ENCODE measurements around the gene MTFP1.

DNA sequence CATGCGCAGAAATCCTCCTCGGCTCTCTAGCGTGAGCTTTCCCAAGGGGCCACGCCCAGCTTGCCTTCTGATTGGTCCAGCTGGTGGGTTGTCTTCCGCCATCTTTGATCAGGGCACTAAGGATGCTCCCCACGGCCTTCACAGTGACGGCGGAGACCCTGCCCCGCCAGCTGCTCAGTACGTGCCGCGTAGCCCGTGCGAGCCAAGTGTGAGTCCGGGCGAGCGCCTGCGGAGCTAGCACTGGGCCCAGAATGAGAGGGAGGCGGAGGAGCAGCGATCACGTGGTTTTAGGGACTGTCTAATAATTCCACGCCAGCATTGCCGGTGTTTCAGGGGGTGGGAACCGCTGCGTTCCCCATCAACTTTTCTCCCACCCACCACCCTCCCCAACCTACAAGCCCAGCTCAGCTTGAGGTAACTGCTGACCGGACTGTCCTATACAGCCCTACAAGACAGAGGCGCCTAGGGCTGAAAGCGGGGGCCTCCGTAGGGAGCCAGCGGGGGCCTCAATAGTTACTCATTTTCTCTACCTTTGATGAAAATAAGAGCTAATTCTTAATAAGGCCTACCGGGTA lies 1.5 kb upstream of the MTFP1 start:
- TF ChIP-seq, protein P1, sequence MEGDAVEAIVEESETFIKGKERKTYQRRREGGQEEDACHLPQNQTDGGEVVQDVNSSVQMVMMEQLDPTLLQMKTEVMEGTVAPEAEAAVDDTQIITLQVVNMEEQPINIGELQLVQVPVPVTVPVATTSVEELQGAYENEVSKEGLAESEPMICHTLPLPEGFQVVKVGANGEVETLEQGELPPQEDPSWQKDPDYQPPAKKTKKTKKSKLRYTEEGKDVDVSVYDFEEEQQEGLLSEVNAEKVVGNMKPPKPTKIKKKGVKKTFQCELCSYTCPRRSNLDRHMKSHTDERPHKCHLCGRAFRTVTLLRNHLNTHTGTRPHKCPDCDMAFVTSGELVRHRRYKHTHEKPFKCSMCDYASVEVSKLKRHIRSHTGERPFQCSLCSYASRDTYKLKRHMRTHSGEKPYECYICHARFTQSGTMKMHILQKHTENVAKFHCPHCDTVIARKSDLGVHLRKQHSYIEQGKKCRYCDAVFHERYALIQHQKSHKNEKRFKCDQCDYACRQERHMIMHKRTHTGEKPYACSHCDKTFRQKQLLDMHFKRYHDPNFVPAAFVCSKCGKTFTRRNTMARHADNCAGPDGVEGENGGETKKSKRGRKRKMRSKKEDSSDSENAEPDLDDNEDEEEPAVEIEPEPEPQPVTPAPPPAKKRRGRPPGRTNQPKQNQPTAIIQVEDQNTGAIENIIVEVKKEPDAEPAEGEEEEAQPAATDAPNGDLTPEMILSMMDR (IDR thresholded peaks at IDR 0.05; ENCODE audit: low read depth, low read length, missing input control), result no peak
- TF ChIP-seq TAF1 (conservative IDR thresholded peaks at IDR 0.05), result peak; percentile 73
- TF ChIP-seq JUND (IDR thresholded peaks at IDR 0.05), result no peak
- TF ChIP-seq, protein P2, sequence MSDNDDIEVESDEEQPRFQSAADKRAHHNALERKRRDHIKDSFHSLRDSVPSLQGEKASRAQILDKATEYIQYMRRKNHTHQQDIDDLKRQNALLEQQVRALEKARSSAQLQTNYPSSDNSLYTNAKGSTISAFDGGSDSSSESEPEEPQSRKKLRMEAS (IDR thresholded peaks at IDR 0.05), result peak; percentile 91
- no peak for TF ChIP-seq ATF3 (IDR thresholded peaks at IDR 0.05)
- TF ChIP-seq EGR1 (IDR thresholded peaks at IDR 0.05; ENCODE audit: low read depth in 2 of 2), result peak; percentile 43 to 77
- TF ChIP-seq, protein P3, sequence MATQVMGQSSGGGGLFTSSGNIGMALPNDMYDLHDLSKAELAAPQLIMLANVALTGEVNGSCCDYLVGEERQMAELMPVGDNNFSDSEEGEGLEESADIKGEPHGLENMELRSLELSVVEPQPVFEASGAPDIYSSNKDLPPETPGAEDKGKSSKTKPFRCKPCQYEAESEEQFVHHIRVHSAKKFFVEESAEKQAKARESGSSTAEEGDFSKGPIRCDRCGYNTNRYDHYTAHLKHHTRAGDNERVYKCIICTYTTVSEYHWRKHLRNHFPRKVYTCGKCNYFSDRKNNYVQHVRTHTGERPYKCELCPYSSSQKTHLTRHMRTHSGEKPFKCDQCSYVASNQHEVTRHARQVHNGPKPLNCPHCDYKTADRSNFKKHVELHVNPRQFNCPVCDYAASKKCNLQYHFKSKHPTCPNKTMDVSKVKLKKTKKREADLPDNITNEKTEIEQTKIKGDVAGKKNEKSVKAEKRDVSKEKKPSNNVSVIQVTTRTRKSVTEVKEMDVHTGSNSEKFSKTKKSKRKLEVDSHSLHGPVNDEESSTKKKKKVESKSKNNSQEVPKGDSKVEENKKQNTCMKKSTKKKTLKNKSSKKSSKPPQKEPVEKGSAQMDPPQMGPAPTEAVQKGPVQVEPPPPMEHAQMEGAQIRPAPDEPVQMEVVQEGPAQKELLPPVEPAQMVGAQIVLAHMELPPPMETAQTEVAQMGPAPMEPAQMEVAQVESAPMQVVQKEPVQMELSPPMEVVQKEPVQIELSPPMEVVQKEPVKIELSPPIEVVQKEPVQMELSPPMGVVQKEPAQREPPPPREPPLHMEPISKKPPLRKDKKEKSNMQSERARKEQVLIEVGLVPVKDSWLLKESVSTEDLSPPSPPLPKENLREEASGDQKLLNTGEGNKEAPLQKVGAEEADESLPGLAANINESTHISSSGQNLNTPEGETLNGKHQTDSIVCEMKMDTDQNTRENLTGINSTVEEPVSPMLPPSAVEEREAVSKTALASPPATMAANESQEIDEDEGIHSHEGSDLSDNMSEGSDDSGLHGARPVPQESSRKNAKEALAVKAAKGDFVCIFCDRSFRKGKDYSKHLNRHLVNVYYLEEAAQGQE (IDR thresholded peaks at IDR 0.05), result peak; percentile 89
- TF ChIP-seq GABPA (IDR thresholded peaks at IDR 0.05 in 1 of 2, conservative IDR thresholded peaks at IDR 0.05 in 1 of 2), result peak in 1 of 2 donors; percentile 68
- peak; percentile 29 to 49 for TF ChIP-seq RAD21 (IDR thresholded peaks at IDR 0.05)
- TF ChIP-seq SP1 (IDR thresholded peaks at IDR 0.05), result peak; percentile 85

Data from liver (tissue), 3 donors.